Measurements from ENCODE around the gene GRPEL2.

GRCh38 chr5:149367972-149368645, 22.8 kb downstream of the GRPEL2 start:
- TF ChIP-seq CTCF (tag by site-specific recombination; IDR thresholded peaks at IDR 0.05), result no peak
- no peak for TF ChIP-seq ZNF645 (tag by site-specific recombination; IDR thresholded peaks at IDR 0.05)
- TF ChIP-seq ZBTB21 (tag by site-specific recombination; IDR thresholded peaks at IDR 0.05), result no peak
- no peak for TF ChIP-seq ZNF138 (tag by site-specific recombination; IDR thresholded peaks at IDR 0.05; ENCODE audit: borderline replicate concordance)
- TF ChIP-seq ZNF19 (tag by site-specific recombination; IDR thresholded peaks at IDR 0.05; ENCODE audit: low read depth), result no peak
- no peak for TF ChIP-seq ZNF792 (tag by site-specific recombination; IDR thresholded peaks at IDR 0.05)
- no peak for TF ChIP-seq HOXA7 (CRISPR knock-in tag; IDR thresholded peaks at IDR 0.05; ENCODE audit: borderline replicate concordance)
- TF ChIP-seq PBX3 (CRISPR knock-in tag; IDR thresholded peaks at IDR 0.05), result no peak
- no peak for TF ChIP-seq ZNF324 (tag by site-specific recombination; IDR thresholded peaks at IDR 0.05)
- TF ChIP-seq, protein P1, sequence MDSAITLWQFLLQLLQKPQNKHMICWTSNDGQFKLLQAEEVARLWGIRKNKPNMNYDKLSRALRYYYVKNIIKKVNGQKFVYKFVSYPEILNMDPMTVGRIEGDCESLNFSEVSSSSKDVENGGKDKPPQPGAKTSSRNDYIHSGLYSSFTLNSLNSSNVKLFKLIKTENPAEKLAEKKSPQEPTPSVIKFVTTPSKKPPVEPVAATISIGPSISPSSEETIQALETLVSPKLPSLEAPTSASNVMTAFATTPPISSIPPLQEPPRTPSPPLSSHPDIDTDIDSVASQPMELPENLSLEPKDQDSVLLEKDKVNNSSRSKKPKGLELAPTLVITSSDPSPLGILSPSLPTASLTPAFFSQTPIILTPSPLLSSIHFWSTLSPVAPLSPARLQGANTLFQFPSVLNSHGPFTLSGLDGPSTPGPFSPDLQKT (IDR thresholded peaks at IDR 0.05; ENCODE audit: borderline replicate concordance, low read depth, low read length), result no peak
- no peak for TF ChIP-seq KLF1 (tag by site-specific recombination; IDR thresholded peaks at IDR 0.05)
- no peak for TF ChIP-seq YY1 (tag by site-specific recombination; IDR thresholded peaks at IDR 0.05)
